ENCODE data around the gene HDDC2. TPM values are rescaled to one million over a fixed set of nuclear protein-coding genes. Genes with fewer than 3 reads are reported as not detected.

Gene HDDC2
- total RNA-seq, 4 donors from 2014 or later: 52.0 to 78.3 (median 66.5) TPM

DNA sequence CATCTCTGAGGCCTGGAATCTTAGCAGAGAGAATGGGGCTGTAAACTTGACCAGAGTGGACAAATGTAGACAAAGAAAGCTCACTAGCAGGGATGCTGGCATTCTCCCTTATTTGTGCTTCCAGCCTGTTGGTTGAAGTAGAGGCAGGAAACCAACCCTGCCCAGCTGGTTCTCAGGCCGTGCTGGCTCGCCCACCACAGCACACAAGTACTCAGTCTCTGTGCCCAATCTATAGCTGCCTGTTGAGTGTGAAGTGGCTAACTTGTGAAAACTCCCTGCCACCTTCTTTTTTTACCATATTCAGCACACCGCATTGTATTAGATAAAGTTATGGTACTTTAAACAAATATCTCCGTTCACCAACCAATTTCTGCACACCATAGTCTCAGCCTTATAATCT lies 37.3 kb downstream of the HDDC2 start:
- Histone ChIP-seq H3K27me3 (no peaks in the 10 kb centered on the region), H3K4me3 (no peak overlapping the region), H3K36me3 (no peaks in the 10 kb centered on the region), H3K27ac (no peak overlapping the region), H3K9me3 (no peaks in the 10 kb centered on the region), H3K4me1 (no peaks in the 10 kb centered on the region)
- no peak for DNase-seq (ENCODE audit: low spot score in 2 of 2)
- 79% methylated on average over 4 of the region's 4 CpGs for WGBS
- TF ChIP-seq, protein P1, sequence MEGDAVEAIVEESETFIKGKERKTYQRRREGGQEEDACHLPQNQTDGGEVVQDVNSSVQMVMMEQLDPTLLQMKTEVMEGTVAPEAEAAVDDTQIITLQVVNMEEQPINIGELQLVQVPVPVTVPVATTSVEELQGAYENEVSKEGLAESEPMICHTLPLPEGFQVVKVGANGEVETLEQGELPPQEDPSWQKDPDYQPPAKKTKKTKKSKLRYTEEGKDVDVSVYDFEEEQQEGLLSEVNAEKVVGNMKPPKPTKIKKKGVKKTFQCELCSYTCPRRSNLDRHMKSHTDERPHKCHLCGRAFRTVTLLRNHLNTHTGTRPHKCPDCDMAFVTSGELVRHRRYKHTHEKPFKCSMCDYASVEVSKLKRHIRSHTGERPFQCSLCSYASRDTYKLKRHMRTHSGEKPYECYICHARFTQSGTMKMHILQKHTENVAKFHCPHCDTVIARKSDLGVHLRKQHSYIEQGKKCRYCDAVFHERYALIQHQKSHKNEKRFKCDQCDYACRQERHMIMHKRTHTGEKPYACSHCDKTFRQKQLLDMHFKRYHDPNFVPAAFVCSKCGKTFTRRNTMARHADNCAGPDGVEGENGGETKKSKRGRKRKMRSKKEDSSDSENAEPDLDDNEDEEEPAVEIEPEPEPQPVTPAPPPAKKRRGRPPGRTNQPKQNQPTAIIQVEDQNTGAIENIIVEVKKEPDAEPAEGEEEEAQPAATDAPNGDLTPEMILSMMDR (IDR thresholded peaks at IDR 0.05): no peak
- TF ChIP-seq POLR2AphosphoS5 (IDR thresholded peaks at IDR 0.05): no peak
- TF ChIP-seq EP300 (IDR thresholded peaks at IDR 0.05): no peak
- TF ChIP-seq POLR2A (IDR thresholded peaks at IDR 0.05): no peak

DNA sequence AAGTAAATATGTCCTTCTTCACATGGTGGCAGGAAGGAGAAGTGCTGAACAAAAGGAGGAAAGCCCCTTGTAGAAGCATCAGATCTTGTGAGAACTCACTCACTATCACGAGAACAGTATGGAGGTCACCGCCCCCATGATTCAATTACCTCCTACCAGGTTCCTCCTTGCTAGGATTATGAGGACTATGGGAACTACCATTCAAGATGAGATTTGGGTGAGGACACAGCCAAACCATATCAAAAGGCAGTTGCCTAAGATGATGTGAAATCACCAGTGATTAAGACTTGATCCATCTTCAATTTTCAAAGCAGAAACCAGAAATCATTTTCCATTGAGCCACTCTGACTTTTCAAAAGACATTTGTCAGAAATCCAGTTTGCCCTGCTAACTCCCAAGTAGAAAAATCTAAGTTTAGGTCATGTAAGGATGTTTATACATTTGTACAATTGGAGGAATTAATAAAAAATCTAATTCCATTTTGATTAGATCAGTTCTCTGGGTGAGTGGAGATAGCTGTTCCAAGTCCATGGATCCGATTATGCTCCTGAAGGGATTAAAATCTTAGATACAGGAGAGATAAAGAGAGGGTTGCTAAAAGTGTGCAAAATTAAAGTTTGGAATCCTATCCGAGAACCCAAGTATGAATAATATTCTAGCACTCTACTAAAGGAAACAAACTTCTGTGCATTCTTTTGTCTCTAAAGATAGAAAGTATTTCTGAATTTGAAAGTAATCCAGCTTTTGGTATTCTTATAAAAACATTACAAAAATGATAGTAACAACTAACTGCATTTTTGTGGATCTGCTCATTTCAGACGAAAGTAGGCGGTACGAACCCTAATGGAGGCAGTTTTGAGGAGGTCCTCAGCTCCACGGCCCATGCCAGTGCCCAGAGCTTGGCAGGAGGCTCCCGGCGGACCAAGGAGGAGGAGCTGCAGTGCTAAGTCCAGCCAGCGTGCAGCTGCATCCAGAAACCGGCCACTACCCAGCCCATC lies 39.5 kb downstream of the HDDC2 start:
- Histone ChIP-seq H3K4me1 (peaks cover 9% of the 10 kb centered on the region), H3K4me3 (no peak overlapping the region)

DNA sequence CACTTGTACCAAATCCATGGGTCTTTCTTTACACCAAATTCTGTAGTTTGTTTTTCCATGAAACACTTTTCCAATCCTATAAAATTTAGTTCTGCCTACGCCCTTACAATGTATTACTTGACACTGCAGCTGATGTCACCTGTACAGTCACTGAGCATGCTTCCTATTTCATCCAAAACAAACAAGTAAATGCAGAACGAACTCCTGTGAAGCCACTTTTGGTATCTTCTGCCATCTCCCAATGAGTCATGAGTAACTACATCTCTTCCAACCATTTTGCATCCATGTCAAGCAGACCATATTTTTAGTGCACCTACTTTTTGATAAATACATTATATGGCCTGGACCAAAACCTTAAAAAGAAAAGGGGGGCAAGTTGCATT lies 42.4 kb downstream of the HDDC2 start:
- 63% methylated on average over 2 of the region's 2 CpGs for WGBS
- TF ChIP-seq, protein P1 (IDR thresholded peaks at IDR 0.05): no peak
- TF ChIP-seq POLR2AphosphoS5 (IDR thresholded peaks at IDR 0.05): no peak
- no peak for TF ChIP-seq EP300 (IDR thresholded peaks at IDR 0.05)
- TF ChIP-seq POLR2A (IDR thresholded peaks at IDR 0.05): no peak
- Histone ChIP-seq H3K9me3 (no peaks in the 10 kb centered on the region), H3K27ac (no peak overlapping the region), H3K36me3 (no peaks in the 10 kb centered on the region), H3K27me3 (no peaks in the 10 kb centered on the region), H3K4me3 (no peak overlapping the region), H3K4me1 (peaks cover 9% of the 10 kb centered on the region)
- no peak for DNase-seq (ENCODE audit: low spot score in 2 of 2)

More for the DNA sequence above, 39.5 kb downstream of the HDDC2 start:
- DNase-seq (ENCODE audit: low spot score in 2 of 2): no peak
- Histone ChIP-seq H3K27ac (no peak overlapping the region), H3K36me3 (no peaks in the 10 kb centered on the region), H3K27me3 (no peaks in the 10 kb centered on the region), H3K9me3 (no peaks in the 10 kb centered on the region)
- TF ChIP-seq, protein P1 (IDR thresholded peaks at IDR 0.05): no peak
- TF ChIP-seq POLR2A (IDR thresholded peaks at IDR 0.05) (no peak), POLR2AphosphoS5 (IDR thresholded peaks at IDR 0.05) (no peak), EP300 (IDR thresholded peaks at IDR 0.05) (no peak)
- WGBS: 72% methylated on average over 12 of the region's 12 CpGs

DNA sequence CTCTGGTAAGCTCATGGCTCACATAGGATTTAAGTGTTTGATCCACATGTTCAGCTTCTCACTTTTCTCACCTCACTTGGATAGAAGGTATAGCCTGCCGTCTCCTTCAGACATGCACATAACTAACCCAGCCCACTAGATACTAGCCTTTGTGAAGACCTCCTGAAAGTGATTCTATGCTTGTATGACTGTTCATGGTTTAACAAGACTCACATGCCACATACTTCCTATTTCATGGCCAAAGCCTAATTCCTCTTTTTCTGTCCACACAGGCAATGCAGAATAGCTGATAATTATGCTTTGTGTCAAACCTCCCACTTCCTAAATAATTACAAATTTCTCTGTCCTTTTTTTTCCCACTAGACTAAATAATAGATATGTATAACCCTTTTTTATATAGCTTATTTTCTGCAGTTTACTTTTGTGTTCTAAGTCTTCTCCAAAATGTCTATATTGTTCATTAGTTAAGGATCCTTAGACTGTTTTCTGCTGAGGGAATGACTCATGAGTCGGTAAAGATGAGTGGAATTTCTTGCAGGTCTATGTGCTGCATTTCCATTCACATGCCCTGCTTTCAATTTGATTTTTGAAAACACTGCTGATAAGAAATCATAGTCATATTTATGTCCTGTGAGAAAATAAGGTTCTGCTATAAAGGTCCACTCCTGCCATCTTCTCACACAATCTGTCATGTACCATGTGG lies 43.0 kb downstream of the HDDC2 start:
- no peak for DNase-seq (ENCODE audit: low spot score in 2 of 2)
- H3K4me3 ChIP-seq: no peak overlapping the region
- no peaks in the 10 kb centered on the region for H3K36me3 ChIP-seq
- no peaks in the 10 kb centered on the region for H3K9me3 ChIP-seq
- WGBS: 82% methylated on average over 2 of the region's 2 CpGs
- H3K27ac ChIP-seq: no peak overlapping the region
- no peaks in the 10 kb centered on the region for H3K27me3 ChIP-seq
- TF ChIP-seq, protein P1 (IDR thresholded peaks at IDR 0.05): no peak
- no peak for TF ChIP-seq POLR2AphosphoS5 (IDR thresholded peaks at IDR 0.05)
- no peak for TF ChIP-seq EP300 (IDR thresholded peaks at IDR 0.05)
- no peak for TF ChIP-seq POLR2A (IDR thresholded peaks at IDR 0.05)
- peaks cover 9% of the 10 kb centered on the region for H3K4me1 ChIP-seq

DNA sequence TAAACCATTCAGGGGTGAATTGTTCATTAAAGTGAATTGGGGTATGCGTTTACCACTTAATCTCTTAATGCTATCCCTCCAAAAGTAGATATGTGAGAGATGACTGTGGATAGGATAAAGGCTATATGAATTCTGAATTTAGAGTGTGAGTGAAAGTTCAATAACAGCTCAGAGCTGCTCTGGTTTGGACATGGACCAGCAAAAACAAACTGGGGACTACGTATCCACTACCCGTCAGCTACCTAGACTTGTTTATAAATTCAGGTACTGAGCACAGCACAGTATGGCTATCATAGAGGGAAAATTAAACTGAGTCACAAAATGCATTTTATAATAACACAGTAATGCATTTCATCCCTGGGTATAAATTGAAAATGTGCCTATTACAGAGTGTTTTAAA lies 44.4 kb downstream of the HDDC2 start:
- 79% methylated on average over 3 of the region's 3 CpGs for WGBS
- H3K27ac ChIP-seq: no peak overlapping the region
- no peaks in the 10 kb centered on the region for H3K9me3 ChIP-seq
- TF ChIP-seq POLR2AphosphoS5 (IDR thresholded peaks at IDR 0.05) (no peak), EP300 (IDR thresholded peaks at IDR 0.05) (no peak), POLR2A (IDR thresholded peaks at IDR 0.05) (no peak)
- TF ChIP-seq, protein P1 (IDR thresholded peaks at IDR 0.05): no peak
- no peaks in the 10 kb centered on the region for H3K36me3 ChIP-seq
- H3K4me3 ChIP-seq: no peak overlapping the region
- no peak for DNase-seq (ENCODE audit: low spot score in 2 of 2)
- no peaks in the 10 kb centered on the region for H3K27me3 ChIP-seq
- peaks cover 9% of the 10 kb centered on the region for H3K4me1 ChIP-seq
